CD14-positive monocyte (primary cell): ENCODE data around the gene OSGEP. TPM values are rescaled to one million over a fixed set of nuclear protein-coding genes. Genes with fewer than 3 reads are reported as not detected.

ENCODE experiments used
- DNase-seq, 3 donors: peaks; one replicate each; pipeline ENCODE4 v3.0.0-alpha.2; 2011 to 2022
- H2AFZ ChIP-seq: 2 replicates; pipeline ENCODE4 v1.6.0; 2012; ENCODE audit warnings: mild to moderate bottlenecking, low read depth, low read length, inconsistent platforms; ENCODE audit not compliant: insufficient read depth, poor library complexity, severe bottlenecking
- H3K27ac ChIP-seq, 2 donors: 1 replicate in 1 of 2; 2 replicates in 1 of 2; pipeline ENCODE4 v1.5.1; 2012 to 2013; ENCODE audit warnings: low read length in 2 of 2, control low read depth in 1 of 2, inconsistent platforms in 1 of 2, low read depth in 1 of 2, mild to moderate bottlenecking in 1 of 2
- H3K27me3 ChIP-seq, 2 donors: one replicate each; pipeline versions ENCODE4 v1.6.0 to v1.6.1; 2011 to 2013; ENCODE audit warnings: low read length in 2 of 2; ENCODE audit not compliant: control insufficient read depth in 2 of 2, insufficient read depth in 2 of 2
- H3K36me3 ChIP-seq, 2 donors: replicated peaks in 1 of 2; 1 replicate in 1 of 2; 2 replicates in 1 of 2; pipeline versions ENCODE4 v1.5.1 to v1.6.1; 2012 to 2013; ENCODE audit warnings: low read length in 2 of 2, control low read depth in 1 of 2, inconsistent platforms in 1 of 2, mild to moderate bottlenecking in 1 of 2; ENCODE audit not compliant: insufficient read depth in 2 of 2, control insufficient read depth in 1 of 2
- H3K4me1 ChIP-seq, 2 donors: 1 replicate in 1 of 2; 2 replicates in 1 of 2; pipeline versions ENCODE4 v1.5.1 to v1.6.1; 2012 to 2013; ENCODE audit warnings: low read length in 2 of 2, control low read depth in 1 of 2, inconsistent platforms in 1 of 2, mild to moderate bottlenecking in 1 of 2, moderate library complexity in 1 of 2; ENCODE audit not compliant: insufficient read depth in 2 of 2, control insufficient read depth in 1 of 2
- H3K4me2 ChIP-seq: replicated peaks from 2 replicates; pipeline ENCODE3; 2012; ENCODE audit warnings: low read length, moderate library complexity, mild to moderate bottlenecking; ENCODE audit not compliant: poor library complexity, severe bottlenecking; ENCODE audit errors: extremely low read depth
- H3K4me3 ChIP-seq, 3 experiments: fragments of 200-600 bp in 1 of 3; sonication (generic) in 1 of 3; replicated peaks in 1 of 3; 1 replicate in 2 of 3; 2 replicates in 1 of 3; pipeline ENCODE4 v1.5.1; 2011 to 2013; ENCODE audit warnings: low read length in 3 of 3, mild to moderate bottlenecking in 3 of 3, control low read depth in 2 of 3, low read depth in 2 of 3, inconsistent platforms in 1 of 3, moderate library complexity in 1 of 3
- H3K79me2 ChIP-seq: 2 replicates; pipeline ENCODE4 v1.6.0; 2012; ENCODE audit warnings: mild to moderate bottlenecking, control low read depth, inconsistent platforms, low read length, moderate library complexity; ENCODE audit not compliant: insufficient read depth
- H3K9ac ChIP-seq: 2 replicates; pipeline ENCODE4 v1.6.0; 2017; ENCODE audit warnings: low read length, mild to moderate bottlenecking; ENCODE audit not compliant: insufficient read depth, poor library complexity, severe bottlenecking
- H3K9me3 ChIP-seq, 2 donors: replicated peaks in 1 of 2; 1 replicate in 1 of 2; 2 replicates in 1 of 2; pipeline versions ENCODE4 v1.5.1 to v1.6.1; 2012 to 2013; ENCODE audit warnings: low read length in 2 of 2, control low read depth in 1 of 2; ENCODE audit not compliant: control insufficient read depth in 1 of 2, insufficient read depth in 1 of 2
- H4K20me1 ChIP-seq: 2 replicates; pipeline ENCODE4 v1.6.0; 2012; ENCODE audit warnings: mild to moderate bottlenecking, low read length, control low read depth, moderate library complexity; ENCODE audit not compliant: insufficient read depth
- H3K27ac Mint-ChIP-seq, 7 donors: one replicate each; pipeline ENCODE4 v1.8.0; 2020; ENCODE audit warnings: mild to moderate bottlenecking in 7 of 7, mixed read lengths in 7 of 7, moderate library complexity in 6 of 7, inconsistent platforms in 2 of 7
- H3K27me3 Mint-ChIP-seq, 3 donors: one replicate each; pipeline ENCODE4 v1.8.0; 2021 to 2022; ENCODE audit warnings: low read depth in 3 of 3, mild to moderate bottlenecking in 3 of 3, mixed read lengths in 3 of 3, moderate library complexity in 3 of 3, inconsistent platforms in 1 of 3
- H3K36me3 Mint-ChIP-seq, 2 donors: one replicate each; pipeline ENCODE4 v1.8.0; 2020; ENCODE audit warnings: mixed read lengths in 2 of 2, inconsistent platforms in 1 of 2, mild to moderate bottlenecking in 1 of 2
- H3K4me1 Mint-ChIP-seq: one replicate; pipeline ENCODE4 v1.8.0; 2020; ENCODE audit warnings: mild to moderate bottlenecking, mixed read lengths
- H3K4me3 Mint-ChIP-seq, 2 donors: one replicate each; pipeline ENCODE4 v1.8.0; 2020; ENCODE audit warnings: mild to moderate bottlenecking in 2 of 2, mixed read lengths in 2 of 2, moderate library complexity in 1 of 2
- H3K9me3 Mint-ChIP-seq, 7 donors: one replicate each; pipeline ENCODE4 v1.8.0; 2020 to 2022; ENCODE audit warnings: mixed read lengths in 7 of 7, mild to moderate bottlenecking in 6 of 7, moderate library complexity in 6 of 7, inconsistent platforms in 2 of 7
- CTCF ChIP-seq: fragments of 200-600 bp; IDR thresholded peaks from one replicate; pipeline ENCODE4 v1.8.0; 2022; ENCODE audit warnings: antibody characterized with exemption, mild to moderate bottlenecking
- WGBS: methylation state at CpG from one replicate; pipeline ENCODE4 v1.1.5; 2013; ENCODE audit warnings: missing lambda C conversion rate; ENCODE audit not compliant: insufficient coverage; 5-methylcytosine and 5-hydroxymethylcytosine counted together
- intact Hi-C, 2 donors: fragments of 100-400 bp; cut with micrococcal nuclease; formaldehyde crosslinking; loops; one replicate each; pipeline versions ENCODE4 v1.15.0 to v1.15.1; 2023
- polyA plus RNA-seq, 3 donors: library from polyadenylated mRNA; depleted of rRNA in 1 of 3; unstranded in 2 of 3; stranded (reverse) in 1 of 3; fragments of 300-500 nt in 2 of 3; fragments of >200 nt in 1 of 3; fragmentation: Illumina TruSeq in 2 of 3; gene quantifications; 1 replicate in 2 of 3; 2 replicates in 1 of 3; pipeline ENCODE4 v1.2.3, GENCODE V29; 2012 to 2021

OSGEP gene
- polyA plus RNA-seq, 3 donors: 34.7 to 112 (median 40.0) TPM

- intact Hi-C loops: no loop called here
- H4K20me1 ChIP-seq: peaks cover 3% of the 10 kb centered on the region
- H3K27me3 ChIP-seq: no peaks in the 10 kb centered on the region
- H3K4me1 Mint-ChIP-seq: peaks cover 35% of the 10 kb centered on the region
- no peak for TF ChIP-seq CTCF
- H3K4me3 ChIP-seq: no peak overlapping the region
- H3K36me3 ChIP-seq: no peaks in the 10 kb centered on the region
- peak overlapping the region in 1 of 7 donors; percentile 54 for H3K27ac Mint-ChIP-seq
- no peak overlapping the region for H3K27ac ChIP-seq
- peaks cover 36 to 38% of the 10 kb centered on the region in 2 donors for H3K4me1 ChIP-seq
- WGBS: no CpG with 5 or more reads among the region's 2 CpGs
- H3K9me3 ChIP-seq: no peaks in the 10 kb centered on the region
- H3K9me3 Mint-ChIP-seq: peaks cover 0 to 2% (median 0%) of the 10 kb centered on the region in 7 donors
- H3K9ac ChIP-seq: no peak overlapping the region
- H3K4me2 ChIP-seq: no peak overlapping the region
- H3K36me3 Mint-ChIP-seq: no peaks in the 10 kb centered on the region
- no peak overlapping the region for H3K4me3 Mint-ChIP-seq
- no peaks in the 10 kb centered on the region for H3K27me3 Mint-ChIP-seq
- DNase-seq: no peak
- H2AFZ ChIP-seq: no peak overlapping the region
- H3K79me2 ChIP-seq: no peaks in the 10 kb centered on the region
Measured at GRCh38 chr14:20422886-20423285, 31.7 kb downstream of the OSGEP start.

- H3K27ac Mint-ChIP-seq: no peak overlapping the region
- DNase-seq: no peak
- peaks cover 27 to 31% of the 10 kb centered on the region in 2 donors for H3K4me1 ChIP-seq
- H2AFZ ChIP-seq: no peak overlapping the region
- no peaks in the 10 kb centered on the region for H3K9me3 Mint-ChIP-seq
- H3K4me2 ChIP-seq: no peak overlapping the region
- no peaks in the 10 kb centered on the region for H3K36me3 ChIP-seq
- H3K9me3 ChIP-seq: no peaks in the 10 kb centered on the region
- no peaks in the 10 kb centered on the region for H4K20me1 ChIP-seq
- no peak for TF ChIP-seq CTCF
- no peak overlapping the region for H3K9ac ChIP-seq
- WGBS: no CpG with 5 or more reads among the region's 2 CpGs
- H3K36me3 Mint-ChIP-seq: no peaks in the 10 kb centered on the region
- peaks cover 33% of the 10 kb centered on the region for H3K4me1 Mint-ChIP-seq
- no peaks in the 10 kb centered on the region for H3K79me2 ChIP-seq
- intact Hi-C loops: no loop called here
- no peak overlapping the region for H3K27ac ChIP-seq
- H3K4me3 Mint-ChIP-seq: no peak overlapping the region
- no peaks in the 10 kb centered on the region for H3K27me3 Mint-ChIP-seq
- H3K4me3 ChIP-seq: no peak overlapping the region
- H3K27me3 ChIP-seq: no peaks in the 10 kb centered on the region
Measured at GRCh38 chr14:20421267-20421666, 33.3 kb downstream of the OSGEP start.
